HG02852 (cell line): ENCODE measurements around the gene PRLH.
"Not testable (repeated sequence)": the region's sequence is repeated elsewhere in the genome, so short reads cannot be mapped to it uniquely, and the experiment has no call there.

ENCODE experiments used
- ATAC-seq: cut with Tn5 transposase; IDR thresholded peaks from one replicate; pipeline ENCODE4 v1.9.1; 2021; ENCODE audit warnings: mild to moderate bottlenecking, moderate library complexity; ENCODE audit not compliant: unreplicated experiment

PRLH gene

GRCh38 chr2:237599465-237600110, 33.2 kb downstream of the PRLH start:
- no peak for ATAC-seq

GRCh38 chr2:237600205-237600846, 34.0 kb downstream of the PRLH start:
- ATAC-seq, result no peak

GRCh38 chr2:237601453-237602116, 35.2 kb downstream of the PRLH start:
- no peak for ATAC-seq

- ATAC-seq, result no peak
Measured at GRCh38 chr2:237602409-237602808, 36.0 kb downstream of the PRLH start.

- ATAC-seq, result no peak
Measured at GRCh38 chr2:237603049-237603717, 36.8 kb downstream of the PRLH start.

GRCh38 chr2:237603718-237604362, 37.5 kb downstream of the PRLH start:
- ATAC-seq, result no peak

- ATAC-seq, result no peak
Measured at GRCh38 chr2:237604391-237604790, 38.0 kb downstream of the PRLH start.

GRCh38 chr2:237604960-237605359, 38.6 kb downstream of the PRLH start:
- no peak for ATAC-seq

- not testable (repeated sequence) for ATAC-seq
Measured at GRCh38 chr2:237606522-237606921, 40.1 kb downstream of the PRLH start.

GRCh38 chr2:237612527-237613357, 46.4 kb downstream of the PRLH start:
- no peak for ATAC-seq

- ATAC-seq, result no peak
Measured at GRCh38 chr2:237613679-237614078, 47.3 kb downstream of the PRLH start.

- ATAC-seq, result no peak
Measured at GRCh38 chr2:237614151-237614720, 47.9 kb downstream of the PRLH start.

- no peak for ATAC-seq
Measured at GRCh38 chr2:237615631-237616249, 49.4 kb downstream of the PRLH start.

- no peak for ATAC-seq
Measured at GRCh38 chr2:237616373-237616733, 50.0 kb downstream of the PRLH start.
